Measurements from ENCODE around the gene ZSWIM3. TPM values are rescaled to one million over a fixed set of nuclear protein-coding genes. Genes with fewer than 3 reads are reported as not detected.

Gene ZSWIM3
- total and polyA plus RNA-seq, 2 of the 13 experiments (the other 11 are each of a cell fraction or from before 2014, with no cell fraction given) = 5.2 to 5.8 TPM

- TF ChIP-seq ZBED4 (CRISPR knock-in tag; IDR thresholded peaks at IDR 0.05; ENCODE audit: borderline replicate concordance) (no peak), ZFY (CRISPR knock-in tag; IDR thresholded peaks at IDR 0.05) (no peak), KLF6 (CRISPR knock-in tag; IDR thresholded peaks at IDR 0.05) (no peak), ZBTB49 (CRISPR knock-in tag; IDR thresholded peaks at IDR 0.05; ENCODE audit: borderline replicate concordance) (no peak), ZNF850 (CRISPR knock-in tag; conservative IDR thresholded peaks at IDR 0.05) (no peak), RBFOX2 (IDR thresholded peaks at IDR 0.05; ENCODE audit: low read depth, low read length) (peak; percentile 71; the same call in 1 of the 2 replicates), SRSF9 (IDR thresholded peaks at IDR 0.05; ENCODE audit: borderline replicate concordance, insufficient read depth, low read depth, low read length, poor library complexity, severe bottlenecking) (no peak), IKZF4 (CRISPR knock-in tag; IDR thresholded peaks at IDR 0.05; ENCODE audit: borderline replicate concordance, low read depth, not compliant biosample characterization) (no peak), POLR2A (IDR thresholded peaks at IDR 0.05; ENCODE audit: insufficient read depth in 1 of 2, low read depth in 2 of 2, low read length in 2 of 2) (peak in 1 of 2 experiments; percentile 47; a peak in 2 of 4 replicates), REL (CRISPR knock-in tag; conservative IDR thresholded peaks at IDR 0.05) (no peak), SRY (CRISPR knock-in tag; IDR thresholded peaks at IDR 0.05) (no peak; the same call in 1 of the 2 replicates), THAP8 (CRISPR knock-in tag; IDR thresholded peaks at IDR 0.05; ENCODE audit: borderline replicate concordance) (no peak), NFATC3 (CRISPR knock-in tag; IDR thresholded peaks at IDR 0.05) (no peak), ZNF614 (CRISPR knock-in tag; IDR thresholded peaks at IDR 0.05; ENCODE audit: borderline replicate concordance) (no peak), SYNCRIP (IDR thresholded peaks at IDR 0.05; ENCODE audit: insufficient read depth, low read depth, low read length) (no peak), EZH2 (conservative IDR thresholded peaks at IDR 0.05; ENCODE audit: low read depth, low read length) (no peak), ZNF331 (CRISPR knock-in tag; IDR thresholded peaks at IDR 0.05) (no peak), MAFF (IDR thresholded peaks at IDR 0.05; ENCODE audit: low read depth, low read length) (no peak), RXRA (CRISPR knock-in tag; IDR thresholded peaks at IDR 0.05) (no peak), ZNF160 (CRISPR knock-in tag; IDR thresholded peaks at IDR 0.05) (no peak), ZNF329 (CRISPR knock-in tag; IDR thresholded peaks at IDR 0.05; ENCODE audit: low read depth) (no peak), ZSCAN31 (CRISPR knock-in tag; IDR thresholded peaks at IDR 0.05; ENCODE audit: low read depth) (no peak)
These were observed 29.4 kb downstream of the ZSWIM3 start (continued) for GRCh38 chr20:45886590-45887345.

Measured in HepG2 (cell line).